WTC11 (cell line): ENCODE data around the gene DUOX1. TPM values are rescaled to one million over a fixed set of nuclear protein-coding genes. Genes with fewer than 3 reads are reported as not detected.

Experiments used
- ATAC-seq: fragments of 200-7000 bp; cut with Tn5 transposase; 2 replicates; pipeline ENCODE4 v1.10.0; 2021; ENCODE audit warnings: mild to moderate bottlenecking, moderate library complexity
- CTCF ChIA-PET: fragments of 300-600 bp; sonication (Branson Sonifier 250); formaldehyde crosslinking; loops from one replicate; lab custom pipeline; 2021; ENCODE audit warnings: antibody characterized with exemption; lab: Charles Lee
- POLR2A ChIA-PET: fragments of 350-600 bp; sonication (Branson Sonifier 250); formaldehyde crosslinking; loops from one replicate; lab custom pipeline; 2021; ENCODE audit warnings: antibody characterized with exemption; lab: Charles Lee
- DNase-seq: peaks from one replicate; pipeline ENCODE4 v3.0.0; 2021; ENCODE audit warnings: low spot score
- H3K27ac Mint-ChIP-seq: 2 replicates; pipeline ENCODE4 v1.8.0; 2021; ENCODE audit warnings: mixed read lengths
- H3K27me3 Mint-ChIP-seq: 2 replicates; pipeline ENCODE4 v1.8.0; 2021; ENCODE audit warnings: low read depth, mild to moderate bottlenecking, moderate library complexity, mixed read lengths
- H3K36me3 Mint-ChIP-seq: 2 replicates; pipeline ENCODE4 v1.8.0; 2021; ENCODE audit warnings: mixed read lengths
- H3K4me1 Mint-ChIP-seq: 2 replicates; pipeline ENCODE4 v1.8.0; 2022; ENCODE audit warnings: mixed read lengths
- H3K4me3 Mint-ChIP-seq: 2 replicates; pipeline ENCODE4 v1.8.0; 2021; ENCODE audit warnings: mild to moderate bottlenecking, moderate library complexity, mixed read lengths
- H3K9me3 Mint-ChIP-seq: 2 replicates; pipeline ENCODE4 v1.8.0; 2021; ENCODE audit warnings: mixed read lengths
- CBFB ChIP-seq: sonication (generic); formaldehyde crosslinking; IDR thresholded peaks from 2 replicates; pipeline ENCODE4 v1.8.1; 2022; ENCODE audit warnings: mild to moderate bottlenecking, low read depth, missing genetic modification reagents
- ELF4 ChIP-seq: sonication (generic); formaldehyde crosslinking; IDR thresholded peaks from 2 replicates; pipeline ENCODE4 v1.8.1; 2022; ENCODE audit warnings: low read depth, mild to moderate bottlenecking, moderate library complexity, missing genetic modification reagents
- ETV6 ChIP-seq: sonication (generic); formaldehyde crosslinking; IDR thresholded peaks from 2 replicates; pipeline ENCODE4 v1.8.1; 2022; ENCODE audit warnings: mild to moderate bottlenecking, missing genetic modification reagents
- FOXK1 ChIP-seq: sonication (generic); formaldehyde crosslinking; IDR thresholded peaks from 2 replicates; pipeline ENCODE4 v1.8.0; 2022; ENCODE audit warnings: mild to moderate bottlenecking, moderate library complexity, missing genetic modification reagents
- FOXP1 ChIP-seq: sonication (generic); formaldehyde crosslinking; IDR thresholded peaks from 2 replicates; pipeline ENCODE4 v1.8.0; 2022; ENCODE audit warnings: missing genetic modification reagents, mild to moderate bottlenecking, moderate library complexity, borderline replicate concordance
- OVOL2 ChIP-seq: fragments of 250-450 bp; sonication (Bioruptor Pico); IDR thresholded peaks from 2 replicates; pipeline ENCODE4 v1.9.0; 2021; ENCODE audit warnings: mild to moderate bottlenecking, borderline replicate concordance
- RORB ChIP-seq: fragments of 250-450 bp; sonication (Bioruptor Pico); IDR thresholded peaks from 2 replicates; pipeline ENCODE4 v1.9.0; 2021; ENCODE audit warnings: mild to moderate bottlenecking
- SP1 ChIP-seq: sonication (generic); formaldehyde crosslinking; conservative IDR thresholded peaks from 2 replicates; pipeline ENCODE4 v1.8.1; 2022; ENCODE audit warnings: missing genetic modification reagents
- TEAD1 ChIP-seq: sonication (generic); formaldehyde crosslinking; IDR thresholded peaks from 2 replicates; pipeline ENCODE4 v1.8.0; 2022; ENCODE audit warnings: mild to moderate bottlenecking, missing genetic modification reagents
- TEAD4 ChIP-seq: sonication (generic); formaldehyde crosslinking; IDR thresholded peaks from 2 replicates; pipeline ENCODE4 v1.8.0; 2022; ENCODE audit warnings: mild to moderate bottlenecking, missing genetic modification reagents
- ZNF232 ChIP-seq: sonication (generic); formaldehyde crosslinking; IDR thresholded peaks from 2 replicates; pipeline ENCODE4 v1.8.0; 2022; ENCODE audit warnings: mild to moderate bottlenecking, missing genetic modification reagents
- ZNF671 ChIP-seq: fragments of 250-450 bp; sonication (Bioruptor Pico); IDR thresholded peaks from 2 replicates; pipeline ENCODE4 v1.8.0; 2021; ENCODE audit warnings: mild to moderate bottlenecking
- total RNA-seq: library from RNA; stranded (reverse); gene quantifications from 3 replicates; pipeline ENCODE4 v1.2.3, GENCODE V29; 2021
- TF ChIP-seq, protein P1 (sequence below): sonication (generic); formaldehyde crosslinking; IDR thresholded peaks from 2 replicates; pipeline ENCODE4 v1.8.1; 2022; ENCODE audit warnings: missing genetic modification reagents, borderline replicate concordance
- TF ChIP-seq, protein P2 (sequence below): sonication (generic); formaldehyde crosslinking; IDR thresholded peaks from 2 replicates; pipeline ENCODE4 v1.8.0; 2022; ENCODE audit warnings: mild to moderate bottlenecking, missing genetic modification reagents
- TF ChIP-seq, protein P3 (sequence below): fragments of 250-450 bp; sonication (Bioruptor Pico); IDR thresholded peaks from 2 replicates; pipeline ENCODE4 v1.9.0; 2021; ENCODE audit warnings: mild to moderate bottlenecking, borderline replicate concordance
- TF ChIP-seq, protein P4 (sequence below): fragments of 250-450 bp; sonication (Bioruptor Pico); IDR thresholded peaks from 2 replicates; pipeline ENCODE4 v1.9.0; 2021; ENCODE audit warnings: mild to moderate bottlenecking
- TF ChIP-seq, protein P5 (sequence below): fragments of 250-450 bp; sonication (Bioruptor Pico); IDR thresholded peaks from 2 replicates; pipeline ENCODE4 v1.9.0; 2021; ENCODE audit warnings: moderate library complexity, mild to moderate bottlenecking, inconsistent platforms, borderline replicate concordance
- TF ChIP-seq, protein P6 (sequence below): sonication (generic); formaldehyde crosslinking; IDR thresholded peaks from 2 replicates; pipeline ENCODE4 v1.8.0; 2022; ENCODE audit warnings: mild to moderate bottlenecking, missing genetic modification reagents
- TF ChIP-seq, protein P7 (sequence below): sonication (generic); formaldehyde crosslinking; conservative IDR thresholded peaks from 2 replicates; pipeline ENCODE4 v1.8.1; 2022; ENCODE audit warnings: mild to moderate bottlenecking, missing genetic modification reagents
- TF ChIP-seq, protein P8 (sequence below): fragments of 200-600 bp; IDR thresholded peaks from 2 replicates; pipeline ENCODE4 v1.8.0; 2022; ENCODE audit warnings: antibody characterized with exemption

DUOX1 gene
- total RNA-seq, 1 experiment from 2014 or later = 1.3 TPM

DNA sequence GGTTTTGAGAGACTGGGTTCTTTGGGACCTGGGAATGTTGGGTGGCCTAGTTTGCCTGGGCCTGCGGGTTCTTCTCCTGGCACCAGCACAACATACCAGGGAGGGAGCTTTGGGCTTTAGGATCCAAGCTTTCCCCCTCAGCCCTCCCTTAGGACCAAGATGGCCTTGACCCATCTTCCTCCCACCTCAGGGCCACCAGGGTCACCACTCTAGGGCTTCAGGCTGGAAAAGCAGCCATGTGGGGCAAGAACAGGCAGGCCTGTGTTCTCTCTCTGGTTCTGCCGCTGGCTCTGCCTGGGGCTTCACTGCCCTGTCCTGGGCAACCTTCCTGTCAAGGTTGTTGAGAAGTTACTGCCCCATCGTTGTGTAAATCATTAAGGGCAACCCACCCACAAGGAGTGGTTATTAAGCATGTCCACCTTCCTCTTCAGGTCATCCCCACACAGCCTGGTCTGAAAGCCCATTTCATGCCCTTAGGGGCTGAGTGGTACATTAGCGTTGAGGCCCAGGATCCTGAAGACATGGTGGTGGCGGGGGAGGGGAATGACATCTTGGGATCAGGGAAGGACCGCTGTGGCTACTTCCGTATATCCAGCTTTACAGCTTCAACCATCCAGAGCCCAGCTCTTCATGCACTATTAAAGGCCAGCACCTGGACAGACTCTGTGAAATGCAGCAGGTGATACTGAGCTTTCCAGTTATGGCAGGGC is 652 bp downstream of the DUOX1 start:
- DNase-seq (no peak), ATAC-seq (no peak)
- CTCF ChIA-PET = interaction anchor here (0.6 to 11.0 kb wide), 5 partner anchors 15 to 823 kb away, joined by 3 to 231 read pairs (median 3); partner anchors contain the start of genes DUOX2 and DUOXA2
- Mint-ChIP-seq H3K4me1 (peaks cover 9% of the 10 kb centered on the region), H3K9me3 (no peaks in the 10 kb centered on the region), H3K27ac (no peak overlapping the region), H3K27me3 (peaks cover 99% of the 10 kb centered on the region), H3K36me3 (no peaks in the 10 kb centered on the region), H3K4me3 (peak overlapping the region; percentile 71)
- POLR2A ChIA-PET = interaction anchor here (1.5 kb wide), 1 partner anchor 80 kb away, joined by 4 read pairs; no protein-coding TSS in a partner anchor
- TF ChIP-seq SP1 (CRISPR knock-in tag) (no peak), TEAD4 (CRISPR knock-in tag) (no peak), RORB (CRISPR knock-in tag) (no peak), CBFB (CRISPR knock-in tag) (no peak), FOXK1 (CRISPR knock-in tag) (no peak), OVOL2 (CRISPR knock-in tag) (no peak), ETV6 (CRISPR knock-in tag) (no peak), ZNF671 (no peak), FOXP1 (no peak), TEAD1 (CRISPR knock-in tag) (no peak), ZNF232 (CRISPR knock-in tag) (no peak), ELF4 (no peak)
- TF ChIP-seq, protein P1, sequence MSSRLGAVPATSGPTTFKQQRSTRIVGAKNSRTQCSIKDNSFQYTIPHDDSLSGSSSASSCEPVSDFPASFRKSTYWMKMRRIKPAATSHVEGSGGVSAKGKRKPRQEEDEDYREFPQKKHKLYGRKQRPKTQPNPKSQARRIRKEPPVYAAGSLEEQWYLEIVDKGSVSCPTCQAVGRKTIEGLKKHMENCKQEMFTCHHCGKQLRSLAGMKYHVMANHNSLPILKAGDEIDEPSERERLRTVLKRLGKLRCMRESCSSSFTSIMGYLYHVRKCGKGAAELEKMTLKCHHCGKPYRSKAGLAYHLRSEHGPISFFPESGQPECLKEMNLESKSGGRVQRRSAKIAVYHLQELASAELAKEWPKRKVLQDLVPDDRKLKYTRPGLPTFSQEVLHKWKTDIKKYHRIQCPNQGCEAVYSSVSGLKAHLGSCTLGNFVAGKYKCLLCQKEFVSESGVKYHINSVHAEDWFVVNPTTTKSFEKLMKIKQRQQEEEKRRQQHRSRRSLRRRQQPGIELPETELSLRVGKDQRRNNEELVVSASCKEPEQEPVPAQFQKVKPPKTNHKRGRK (CRISPR knock-in tag) = no peak
- TF ChIP-seq, protein P2, sequence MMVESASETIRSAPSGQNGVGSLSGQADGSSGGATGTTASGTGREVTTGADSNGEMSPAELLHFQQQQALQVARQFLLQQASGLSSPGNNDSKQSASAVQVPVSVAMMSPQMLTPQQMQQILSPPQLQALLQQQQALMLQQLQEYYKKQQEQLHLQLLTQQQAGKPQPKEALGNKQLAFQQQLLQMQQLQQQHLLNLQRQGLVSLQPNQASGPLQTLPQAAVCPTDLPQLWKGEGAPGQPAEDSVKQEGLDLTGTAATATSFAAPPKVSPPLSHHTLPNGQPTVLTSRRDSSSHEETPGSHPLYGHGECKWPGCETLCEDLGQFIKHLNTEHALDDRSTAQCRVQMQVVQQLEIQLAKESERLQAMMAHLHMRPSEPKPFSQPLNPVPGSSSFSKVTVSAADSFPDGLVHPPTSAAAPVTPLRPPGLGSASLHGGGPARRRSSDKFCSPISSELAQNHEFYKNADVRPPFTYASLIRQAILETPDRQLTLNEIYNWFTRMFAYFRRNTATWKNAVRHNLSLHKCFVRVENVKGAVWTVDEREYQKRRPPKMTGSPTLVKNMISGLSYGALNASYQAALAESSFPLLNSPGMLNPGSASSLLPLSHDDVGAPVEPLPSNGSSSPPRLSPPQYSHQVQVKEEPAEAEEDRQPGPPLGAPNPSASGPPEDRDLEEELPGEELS = no peak
- TF ChIP-seq, protein P3, sequence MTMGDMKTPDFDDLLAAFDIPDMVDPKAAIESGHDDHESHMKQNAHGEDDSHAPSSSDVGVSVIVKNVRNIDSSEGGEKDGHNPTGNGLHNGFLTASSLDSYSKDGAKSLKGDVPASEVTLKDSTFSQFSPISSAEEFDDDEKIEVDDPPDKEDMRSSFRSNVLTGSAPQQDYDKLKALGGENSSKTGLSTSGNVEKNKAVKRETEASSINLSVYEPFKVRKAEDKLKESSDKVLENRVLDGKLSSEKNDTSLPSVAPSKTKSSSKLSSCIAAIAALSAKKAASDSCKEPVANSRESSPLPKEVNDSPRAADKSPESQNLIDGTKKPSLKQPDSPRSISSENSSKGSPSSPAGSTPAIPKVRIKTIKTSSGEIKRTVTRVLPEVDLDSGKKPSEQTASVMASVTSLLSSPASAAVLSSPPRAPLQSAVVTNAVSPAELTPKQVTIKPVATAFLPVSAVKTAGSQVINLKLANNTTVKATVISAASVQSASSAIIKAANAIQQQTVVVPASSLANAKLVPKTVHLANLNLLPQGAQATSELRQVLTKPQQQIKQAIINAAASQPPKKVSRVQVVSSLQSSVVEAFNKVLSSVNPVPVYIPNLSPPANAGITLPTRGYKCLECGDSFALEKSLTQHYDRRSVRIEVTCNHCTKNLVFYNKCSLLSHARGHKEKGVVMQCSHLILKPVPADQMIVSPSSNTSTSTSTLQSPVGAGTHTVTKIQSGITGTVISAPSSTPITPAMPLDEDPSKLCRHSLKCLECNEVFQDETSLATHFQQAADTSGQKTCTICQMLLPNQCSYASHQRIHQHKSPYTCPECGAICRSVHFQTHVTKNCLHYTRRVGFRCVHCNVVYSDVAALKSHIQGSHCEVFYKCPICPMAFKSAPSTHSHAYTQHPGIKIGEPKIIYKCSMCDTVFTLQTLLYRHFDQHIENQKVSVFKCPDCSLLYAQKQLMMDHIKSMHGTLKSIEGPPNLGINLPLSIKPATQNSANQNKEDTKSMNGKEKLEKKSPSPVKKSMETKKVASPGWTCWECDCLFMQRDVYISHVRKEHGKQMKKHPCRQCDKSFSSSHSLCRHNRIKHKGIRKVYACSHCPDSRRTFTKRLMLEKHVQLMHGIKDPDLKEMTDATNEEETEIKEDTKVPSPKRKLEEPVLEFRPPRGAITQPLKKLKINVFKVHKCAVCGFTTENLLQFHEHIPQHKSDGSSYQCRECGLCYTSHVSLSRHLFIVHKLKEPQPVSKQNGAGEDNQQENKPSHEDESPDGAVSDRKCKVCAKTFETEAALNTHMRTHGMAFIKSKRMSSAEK = no peak
- TF ChIP-seq, protein P4, sequence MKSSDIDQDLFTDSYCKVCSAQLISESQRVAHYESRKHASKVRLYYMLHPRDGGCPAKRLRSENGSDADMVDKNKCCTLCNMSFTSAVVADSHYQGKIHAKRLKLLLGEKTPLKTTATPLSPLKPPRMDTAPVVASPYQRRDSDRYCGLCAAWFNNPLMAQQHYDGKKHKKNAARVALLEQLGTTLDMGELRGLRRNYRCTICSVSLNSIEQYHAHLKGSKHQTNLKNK (CRISPR knock-in tag) = no peak
- TF ChIP-seq, protein P5, sequence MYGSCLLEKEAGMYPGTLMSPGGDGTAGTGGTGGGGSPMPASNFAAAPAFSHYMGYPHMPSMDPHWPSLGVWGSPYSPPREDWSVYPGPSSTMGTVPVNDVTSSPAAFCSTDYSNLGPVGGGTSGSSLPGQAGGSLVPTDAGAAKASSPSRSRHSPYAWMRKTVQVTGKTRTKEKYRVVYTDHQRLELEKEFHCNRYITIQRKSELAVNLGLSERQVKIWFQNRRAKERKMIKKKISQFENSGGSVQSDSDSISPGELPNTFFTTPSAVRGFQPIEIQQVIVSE (CRISPR knock-in tag) = no peak
- TF ChIP-seq, protein P6, sequence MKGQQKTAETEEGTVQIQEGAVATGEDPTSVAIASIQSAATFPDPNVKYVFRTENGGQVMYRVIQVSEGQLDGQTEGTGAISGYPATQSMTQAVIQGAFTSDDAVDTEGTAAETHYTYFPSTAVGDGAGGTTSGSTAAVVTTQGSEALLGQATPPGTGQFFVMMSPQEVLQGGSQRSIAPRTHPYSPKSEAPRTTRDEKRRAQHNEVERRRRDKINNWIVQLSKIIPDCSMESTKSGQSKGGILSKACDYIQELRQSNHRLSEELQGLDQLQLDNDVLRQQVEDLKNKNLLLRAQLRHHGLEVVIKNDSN (CRISPR knock-in tag) = no peak
- TF ChIP-seq, protein P7, sequence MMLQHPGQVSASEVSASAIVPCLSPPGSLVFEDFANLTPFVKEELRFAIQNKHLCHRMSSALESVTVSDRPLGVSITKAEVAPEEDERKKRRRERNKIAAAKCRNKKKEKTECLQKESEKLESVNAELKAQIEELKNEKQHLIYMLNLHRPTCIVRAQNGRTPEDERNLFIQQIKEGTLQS = no peak
- TF ChIP-seq, protein P8, sequence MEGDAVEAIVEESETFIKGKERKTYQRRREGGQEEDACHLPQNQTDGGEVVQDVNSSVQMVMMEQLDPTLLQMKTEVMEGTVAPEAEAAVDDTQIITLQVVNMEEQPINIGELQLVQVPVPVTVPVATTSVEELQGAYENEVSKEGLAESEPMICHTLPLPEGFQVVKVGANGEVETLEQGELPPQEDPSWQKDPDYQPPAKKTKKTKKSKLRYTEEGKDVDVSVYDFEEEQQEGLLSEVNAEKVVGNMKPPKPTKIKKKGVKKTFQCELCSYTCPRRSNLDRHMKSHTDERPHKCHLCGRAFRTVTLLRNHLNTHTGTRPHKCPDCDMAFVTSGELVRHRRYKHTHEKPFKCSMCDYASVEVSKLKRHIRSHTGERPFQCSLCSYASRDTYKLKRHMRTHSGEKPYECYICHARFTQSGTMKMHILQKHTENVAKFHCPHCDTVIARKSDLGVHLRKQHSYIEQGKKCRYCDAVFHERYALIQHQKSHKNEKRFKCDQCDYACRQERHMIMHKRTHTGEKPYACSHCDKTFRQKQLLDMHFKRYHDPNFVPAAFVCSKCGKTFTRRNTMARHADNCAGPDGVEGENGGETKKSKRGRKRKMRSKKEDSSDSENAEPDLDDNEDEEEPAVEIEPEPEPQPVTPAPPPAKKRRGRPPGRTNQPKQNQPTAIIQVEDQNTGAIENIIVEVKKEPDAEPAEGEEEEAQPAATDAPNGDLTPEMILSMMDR = no peak
